ENCODE data around the gene LRP1-AS. TPM values are rescaled to one million over a fixed set of nuclear protein-coding genes. Genes with fewer than 3 reads are reported as not detected.

The LRP1-AS gene
- total and polyA plus RNA-seq, 2 donors: not detected

- no peaks in the 10 kb centered on the region for H3K4me1 ChIP-seq (ENCODE audit: insufficient read depth)
- 83% methylated on average over 8 of the region's 8 CpGs for WGBS
- H3K36me3 ChIP-seq (ENCODE audit: insufficient read depth): no peaks in the 10 kb centered on the region
- DNase-seq (ENCODE audit: extremely low spot score): no peak
- no peak overlapping the region for H3K27ac ChIP-seq (ENCODE audit: low read depth)
- H3K4me3 ChIP-seq (ENCODE audit: low read depth, low read length): no peak overlapping the region
Measured at GRCh38 chr12:57097554-57097835, 49.9 kb downstream of the LRP1-AS start.

GRCh38 chr12:57096748-57097553, 50.5 kb downstream of the LRP1-AS start:
- no peak for DNase-seq (ENCODE audit: extremely low spot score)
- no peaks in the 10 kb centered on the region for H3K36me3 ChIP-seq (ENCODE audit: insufficient read depth)
- H3K27ac ChIP-seq (ENCODE audit: low read depth): peak overlapping the region; percentile 30
- H3K4me3 ChIP-seq (ENCODE audit: low read depth, low read length): no peak overlapping the region
- 82% methylated on average over 8 of the region's 8 CpGs for WGBS
- no peaks in the 10 kb centered on the region for H3K4me1 ChIP-seq (ENCODE audit: insufficient read depth)

GRCh38 chr12:57096099-57096572, 51.3 kb downstream of the LRP1-AS start:
- peak; percentile 55 for DNase-seq (ENCODE audit: extremely low spot score)
- Histone ChIP-seq H3K36me3 (ENCODE audit: insufficient read depth) (no peaks in the 10 kb centered on the region), H3K4me3 (ENCODE audit: low read depth, low read length) (no peak overlapping the region), H3K4me1 (ENCODE audit: insufficient read depth) (no peaks in the 10 kb centered on the region), H3K27ac (ENCODE audit: low read depth) (no peak overlapping the region)
- WGBS: 77% methylated on average over 6 of the region's 6 CpGs

- Histone ChIP-seq H3K36me3 (ENCODE audit: insufficient read depth) (no peaks in the 10 kb centered on the region), H3K27ac (ENCODE audit: low read depth) (peak overlapping the region; percentile 18), H3K4me1 (ENCODE audit: insufficient read depth) (no peaks in the 10 kb centered on the region), H3K4me3 (ENCODE audit: low read depth, low read length) (no peak overlapping the region)
- no peak for DNase-seq (ENCODE audit: extremely low spot score)
- 81% methylated on average over 3 of the region's 3 CpGs for WGBS
Measured at GRCh38 chr12:57095440-57095839, 52.0 kb downstream of the LRP1-AS start.

Small RNA genes lying within 50 kb of the gene (small RNA-seq; reads per million reads assigned to genes)
- 0.09 reads per million for gene MIR1228

Other genes starting within 250 kb of the LRP1-AS start
- gene SDR9C7, start 213.2 kb downstream of the LRP1-AS start, total RNA-seq: not detected
- 0.16 TPM for gene SDR9C7, start 213.2 kb downstream of the LRP1-AS start, polyA plus RNA-seq
- 0.58 TPM for gene RDH16, start 190.0 kb downstream of the LRP1-AS start, total RNA-seq
- gene RDH16, start 190.0 kb downstream of the LRP1-AS start, polyA plus RNA-seq: 0.32 TPM
- gene ZBTB39, start 141.1 kb downstream of the LRP1-AS start, total RNA-seq: 6.8 TPM
- 4.1 TPM for gene ZBTB39, start 141.1 kb downstream of the LRP1-AS start, polyA plus RNA-seq
- gene TAC3, start 131.1 kb downstream of the LRP1-AS start, total RNA-seq: 21.2 TPM
- 2.6 TPM for gene TAC3, start 131.1 kb downstream of the LRP1-AS start, polyA plus RNA-seq
- 0.16 TPM for gene MYO1A, start 97.5 kb downstream of the LRP1-AS start, total RNA-seq
- 0.18 TPM for gene MYO1A, start 97.5 kb downstream of the LRP1-AS start, polyA plus RNA-seq
- 18.0 TPM for gene NEMP1, start 68.8 kb downstream of the LRP1-AS start, total RNA-seq
- gene NEMP1, start 68.8 kb downstream of the LRP1-AS start, polyA plus RNA-seq: 8.5 TPM
- gene NAB2, start 58.5 kb downstream of the LRP1-AS start, total RNA-seq: 25.6 TPM
- gene NAB2, start 58.5 kb downstream of the LRP1-AS start, polyA plus RNA-seq: 39.1 TPM
- 60.5 TPM for gene STAT6, start 36.3 kb downstream of the LRP1-AS start, total RNA-seq
- 172 TPM for gene STAT6, start 36.3 kb downstream of the LRP1-AS start, polyA plus RNA-seq
- gene LRP1, start 19.1 kb downstream of the LRP1-AS start, total RNA-seq: 146 TPM
- 141 TPM for gene LRP1, start 19.1 kb downstream of the LRP1-AS start, polyA plus RNA-seq
- 0.79 TPM for gene NXPH4, start 69.2 kb upstream of the LRP1-AS start, total RNA-seq
- gene NXPH4, start 69.2 kb upstream of the LRP1-AS start, polyA plus RNA-seq: 0.28 TPM
- 62.8 TPM for gene SHMT2, start 82.1 kb upstream of the LRP1-AS start, total RNA-seq
- gene SHMT2, start 82.1 kb upstream of the LRP1-AS start, polyA plus RNA-seq: 69.8 TPM
- 13.5 TPM for gene STAC3, start 103.6 kb upstream of the LRP1-AS start, total RNA-seq
- gene STAC3, start 103.6 kb upstream of the LRP1-AS start, polyA plus RNA-seq: 1.1 TPM